Smooth muscle cell (in vitro differentiated cells): Measurements from ENCODE around the gene IQSEC2. TPM values are rescaled to one million over a fixed set of nuclear protein-coding genes. Genes with fewer than 3 reads are reported as not detected.

Experiments used
- DNase-seq: peaks from one replicate; lab custom pipeline; 2025; ENCODE audit not compliant: unreplicated experiment; lab: John Stamatoyannopoulos, UW
- H2AFZ ChIP-seq: fragments of 200-600 bp; sonication (generic); 2 replicates; pipeline ENCODE4 v1.6.0; 2016; ENCODE audit warnings: antibody characterized with exemption, low read depth, mild to moderate bottlenecking
- H3F3A ChIP-seq: fragments of 200-600 bp; sonication (generic); 2 replicates; pipeline ENCODE4 v1.6.0; 2017; ENCODE audit warnings: antibody characterized with exemption, low read depth
- H3K27ac ChIP-seq: fragments of 200-600 bp; sonication (generic); 2 replicates; pipeline ENCODE4 v1.5.1; 2016; ENCODE audit warnings: low read depth, mild to moderate bottlenecking
- H3K27me3 ChIP-seq: fragments of 200-600 bp; sonication (generic); 2 replicates; pipeline ENCODE4 v1.6.1; 2016; ENCODE audit warnings: low read depth, mild to moderate bottlenecking
- H3K36me3 ChIP-seq: fragments of 200-600 bp; sonication (generic); 2 replicates; pipeline ENCODE4 v1.5.1; 2016; ENCODE audit warnings: low read depth
- H3K4me1 ChIP-seq: fragments of 200-600 bp; sonication (generic); 2 replicates; pipeline ENCODE4 v1.5.1; 2016; ENCODE audit warnings: low read depth
- H3K4me2 ChIP-seq: fragments of 200-600 bp; sonication (generic); 2 replicates; pipeline ENCODE4 v1.6.0; 2016; ENCODE audit warnings: mild to moderate bottlenecking
- H3K4me3 ChIP-seq: fragments of 200-600 bp; sonication (generic); 2 replicates; pipeline ENCODE4 v1.5.1; 2016; ENCODE audit warnings: mild to moderate bottlenecking
- H3K79me2 ChIP-seq: fragments of 200-600 bp; sonication (generic); 2 replicates; pipeline ENCODE4 v1.6.0; 2016; ENCODE audit warnings: low read depth, mild to moderate bottlenecking
- H3K9ac ChIP-seq: fragments of 200-600 bp; sonication (generic); 2 replicates; pipeline ENCODE4 v1.6.0; 2016; ENCODE audit warnings: low read depth
- H3K9me3 ChIP-seq: fragments of 200-600 bp; sonication (generic); replicated peaks from 2 replicates; pipeline ENCODE4 v1.5.1; 2016; ENCODE audit warnings: low read depth
- H4K20me1 ChIP-seq: fragments of 200-600 bp; sonication (generic); 2 replicates; pipeline ENCODE4 v1.6.0; 2016; ENCODE audit warnings: low read depth
- WGBS: methylation state at CpG from one replicate; pipeline ENCODE4 v1.1.7; 2016; ENCODE audit warnings: low lambda C conversion rate; 5-methylcytosine and 5-hydroxymethylcytosine counted together
- polyA plus RNA-seq: library from polyadenylated mRNA; unstranded; fragments of >200 nt; fragmentation: Nextera tagmentation; extraction: Ambion mirVana; gene quantifications from 2 replicates; pipeline ENCODE4 v1.2.1, GENCODE V29; 2016
- total RNA-seq: library from RNA; depleted of rRNA; stranded (reverse); fragments of >200 nt; gene quantifications from 2 replicates; pipeline ENCODE4 v1.2.3, GENCODE V29; 2014
- TF ChIP-seq, protein P1 (sequence below): fragments of 200-600 bp; sonication (generic); IDR thresholded peaks from 2 replicates; pipeline ENCODE4 v1.5.1; 2017; ENCODE audit warnings: borderline replicate concordance, mild to moderate bottlenecking, antibody characterized with exemption; ENCODE audit not compliant: insufficient read depth, poor library complexity, severe bottlenecking

Gene IQSEC2
- total and polyA plus RNA-seq, 2 experiments from 2014 or later, result 4.2 to 6.9 TPM

DNA sequence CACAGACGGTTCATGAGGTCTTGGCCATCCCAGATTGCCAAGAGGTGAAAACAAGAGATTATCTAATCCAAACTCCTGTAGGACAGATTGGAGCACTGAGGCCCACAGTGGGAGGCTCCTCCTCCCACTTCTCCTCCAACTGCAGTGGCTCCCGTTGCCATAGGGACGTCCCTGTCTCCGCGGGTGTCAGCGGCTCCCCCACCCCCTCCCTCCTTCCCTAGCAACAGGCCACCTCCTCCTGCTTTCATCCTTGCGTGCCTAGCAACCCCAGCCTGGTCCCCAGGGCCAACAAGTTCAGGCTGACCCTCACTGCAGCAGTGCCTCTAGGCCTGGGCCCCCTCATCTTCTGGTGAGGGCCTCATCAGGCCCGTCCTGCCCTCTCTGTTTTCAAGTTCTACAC, 6.8 kb upstream of the IQSEC2 start:
- Histone ChIP-seq H3F3A (no peaks in the 10 kb centered on the region), H3K4me2 (no peak overlapping the region), H3K27ac (no peak overlapping the region)

DNA sequence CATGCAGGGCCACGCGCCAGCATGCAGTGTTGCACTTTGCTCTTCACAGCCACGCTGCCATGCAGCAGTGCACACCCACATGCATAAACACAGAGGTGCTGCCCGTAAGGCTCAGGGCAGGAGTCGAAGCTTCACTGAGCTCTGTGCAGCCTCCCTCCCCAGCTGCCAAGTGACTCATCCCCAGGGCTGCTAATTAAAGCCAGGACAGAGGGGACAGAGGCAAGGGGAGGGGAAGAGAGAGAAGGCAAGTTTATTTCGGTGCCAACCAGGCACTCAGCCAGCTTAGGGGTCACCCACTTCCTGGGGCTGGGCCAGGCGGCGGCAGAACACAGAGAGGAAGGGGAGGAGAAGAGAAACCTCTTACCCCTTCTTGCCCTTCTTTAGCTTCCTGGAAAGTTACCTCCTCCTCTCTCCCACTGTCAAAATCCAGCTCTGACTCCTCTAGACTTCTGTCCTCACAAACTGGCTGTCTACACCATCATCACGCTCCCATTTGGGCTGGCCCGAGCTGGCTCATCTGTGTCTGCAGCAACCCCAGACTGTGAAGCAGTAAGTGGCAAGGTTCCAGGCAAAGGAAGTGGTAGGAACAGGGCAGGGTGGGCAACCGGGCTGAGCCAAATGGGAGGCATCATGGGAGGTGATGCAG, 6.2 kb upstream of the IQSEC2 start:
- Histone ChIP-seq H3K9me3 (no peaks in the 10 kb centered on the region), H3K9ac (no peak overlapping the region), H3K4me2 (peak overlapping the region; percentile 50), H3K27ac (no peak overlapping the region), H3K79me2 (no peaks in the 10 kb centered on the region), H3K4me1 (no peaks in the 10 kb centered on the region), H3K27me3 (no peaks in the 10 kb centered on the region), H2AFZ (no peak overlapping the region), H3K4me3 (no peak overlapping the region), H4K20me1 (no peaks in the 10 kb centered on the region), H3F3A (no peaks in the 10 kb centered on the region), H3K36me3 (no peaks in the 10 kb centered on the region)
- TF ChIP-seq, protein P1, sequence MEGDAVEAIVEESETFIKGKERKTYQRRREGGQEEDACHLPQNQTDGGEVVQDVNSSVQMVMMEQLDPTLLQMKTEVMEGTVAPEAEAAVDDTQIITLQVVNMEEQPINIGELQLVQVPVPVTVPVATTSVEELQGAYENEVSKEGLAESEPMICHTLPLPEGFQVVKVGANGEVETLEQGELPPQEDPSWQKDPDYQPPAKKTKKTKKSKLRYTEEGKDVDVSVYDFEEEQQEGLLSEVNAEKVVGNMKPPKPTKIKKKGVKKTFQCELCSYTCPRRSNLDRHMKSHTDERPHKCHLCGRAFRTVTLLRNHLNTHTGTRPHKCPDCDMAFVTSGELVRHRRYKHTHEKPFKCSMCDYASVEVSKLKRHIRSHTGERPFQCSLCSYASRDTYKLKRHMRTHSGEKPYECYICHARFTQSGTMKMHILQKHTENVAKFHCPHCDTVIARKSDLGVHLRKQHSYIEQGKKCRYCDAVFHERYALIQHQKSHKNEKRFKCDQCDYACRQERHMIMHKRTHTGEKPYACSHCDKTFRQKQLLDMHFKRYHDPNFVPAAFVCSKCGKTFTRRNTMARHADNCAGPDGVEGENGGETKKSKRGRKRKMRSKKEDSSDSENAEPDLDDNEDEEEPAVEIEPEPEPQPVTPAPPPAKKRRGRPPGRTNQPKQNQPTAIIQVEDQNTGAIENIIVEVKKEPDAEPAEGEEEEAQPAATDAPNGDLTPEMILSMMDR, result no peak
- WGBS, result 53% methylated on average over 11 of the region's 11 CpGs
- peak; percentile 4 for DNase-seq

More for the DNA sequence above, 6.8 kb upstream of the IQSEC2 start:
- Histone ChIP-seq H4K20me1 (no peaks in the 10 kb centered on the region), H3K27me3 (no peaks in the 10 kb centered on the region), H2AFZ (no peak overlapping the region), H3K36me3 (no peaks in the 10 kb centered on the region), H3K9me3 (no peaks in the 10 kb centered on the region), H3K9ac (no peak overlapping the region), H3K79me2 (no peaks in the 10 kb centered on the region), H3K4me1 (no peaks in the 10 kb centered on the region), H3K4me3 (no peak overlapping the region)
- DNase-seq, result no peak
- 73% methylated on average over 8 of the region's 8 CpGs for WGBS
- TF ChIP-seq, protein P1, result no peak

DNA sequence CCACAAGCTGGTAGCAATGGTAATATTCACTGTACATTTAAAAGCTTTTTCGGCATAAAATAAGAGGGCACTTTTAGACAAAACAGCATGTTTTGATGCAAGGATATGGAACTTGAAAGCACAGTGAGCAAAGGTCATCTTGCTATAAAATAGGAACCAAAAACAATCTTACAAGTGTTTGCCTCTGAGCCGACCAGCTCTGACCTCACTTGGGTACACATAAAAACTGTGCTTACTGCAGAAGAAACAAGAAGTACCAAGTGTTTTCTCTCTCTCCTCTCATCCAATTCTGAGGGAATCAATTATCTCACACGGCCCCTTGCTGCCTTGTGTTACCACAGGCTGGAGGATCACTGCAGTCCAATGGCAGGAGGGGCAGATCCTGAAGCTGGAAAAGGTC, 4.8 kb upstream of the IQSEC2 start:
- Histone ChIP-seq H3K36me3 (no peaks in the 10 kb centered on the region), H3K79me2 (no peaks in the 10 kb centered on the region), H3K4me2 (no peak overlapping the region), H3K9me3 (no peaks in the 10 kb centered on the region), H3K9ac (no peak overlapping the region), H2AFZ (no peak overlapping the region), H3K27ac (no peak overlapping the region), H3K4me3 (no peak overlapping the region), H3F3A (no peaks in the 10 kb centered on the region), H3K4me1 (no peaks in the 10 kb centered on the region), H3K27me3 (no peaks in the 10 kb centered on the region), H4K20me1 (no peaks in the 10 kb centered on the region)
- 82% methylated on average over 3 of the region's 3 CpGs for whole genome bisulfite sequencing
- TF ChIP-seq, protein P1, result no peak
- no peak for DNase-seq

DNA sequence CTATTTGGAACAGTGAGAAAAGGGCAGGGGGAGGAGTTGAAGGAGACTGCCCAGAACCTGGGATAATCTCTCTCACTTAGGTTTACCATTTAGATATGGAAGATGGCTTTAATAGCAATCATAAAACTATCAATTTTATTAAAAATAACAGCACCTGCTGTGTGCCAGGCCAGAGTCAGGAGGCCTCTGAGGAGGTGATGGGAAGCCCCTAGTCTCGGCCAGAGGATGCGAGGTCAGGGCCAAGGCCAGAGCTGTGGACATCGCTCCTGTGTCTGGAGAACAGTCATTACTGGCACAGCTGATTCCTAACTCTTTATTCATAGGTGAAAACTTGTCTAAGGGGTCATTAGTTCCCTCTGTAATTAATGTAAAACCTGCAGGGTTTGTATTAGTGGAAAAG, 4.2 kb upstream of the IQSEC2 start:
- Histone ChIP-seq H3K4me3 (no peak overlapping the region), H3K27me3 (no peaks in the 10 kb centered on the region), H3F3A (no peaks in the 10 kb centered on the region), H4K20me1 (no peaks in the 10 kb centered on the region), H3K36me3 (no peaks in the 10 kb centered on the region), H3K9me3 (no peaks in the 10 kb centered on the region), H3K4me1 (no peaks in the 10 kb centered on the region), H3K79me2 (no peaks in the 10 kb centered on the region), H3K4me2 (no peak overlapping the region), H3K27ac (no peak overlapping the region), H3K9ac (no peak overlapping the region), H2AFZ (no peak overlapping the region)
- TF ChIP-seq, protein P1, result no peak
- 92% methylated on average over 3 of the region's 3 CpGs for WGBS
- no peak for DNase-seq
